NB4 (cell line): ENCODE data around the gene AKR1B1.

Experiments used
- DNase-seq: peaks from one replicate; pipeline ENCODE4 v3.0.0; 2010; ENCODE audit warnings: low read depth
- H3K4me3 ChIP-seq: one replicate; pipeline ENCODE4 v1.5.1; 2011; ENCODE audit warnings: mild to moderate bottlenecking, low read depth, low read length, moderate library complexity
- CTCF ChIP-seq: IDR thresholded peaks from one replicate; pipeline ENCODE4 v1.5.1; 2012; ENCODE audit warnings: low read depth, low read length
- MYC ChIP-seq: IDR thresholded peaks from 2 replicates; pipeline ENCODE4 v1.6.1; 2011; ENCODE audit warnings: low read depth, low read length
- POLR2A ChIP-seq: IDR thresholded peaks from 2 replicates; pipeline ENCODE4 v1.6.1; 2011; ENCODE audit warnings: mild to moderate bottlenecking; ENCODE audit not compliant: insufficient read length; ENCODE audit errors: extremely low read depth
- TF ChIP-seq, protein P1 (sequence below): IDR thresholded peaks from 2 replicates; pipeline ENCODE4 v1.6.1; 2011; ENCODE audit warnings: low read depth, low read length

The AKR1B1 gene

DNA sequence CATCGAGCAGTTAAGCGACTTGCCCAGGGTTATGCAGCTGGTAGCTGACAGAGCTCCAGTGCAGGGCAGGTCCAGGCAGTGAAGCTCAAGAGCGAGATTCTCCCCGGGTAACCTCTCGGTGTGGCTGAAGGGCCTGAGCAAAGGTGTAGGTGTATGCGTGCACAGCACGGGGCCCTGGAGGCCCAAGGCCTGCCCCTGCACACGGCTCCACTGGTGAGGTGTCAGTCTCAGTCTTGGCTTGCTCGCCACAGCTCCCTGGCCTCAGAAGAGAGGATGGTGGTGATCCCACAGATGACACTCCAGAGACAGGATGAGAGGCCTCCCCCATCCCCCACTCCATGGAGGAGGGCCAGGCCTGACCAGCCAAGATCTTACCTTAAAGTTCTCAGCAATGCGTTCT lies 12.0 kb downstream of the AKR1B1 start:
- DNase-seq, result no peak
- TF ChIP-seq CTCF (no peak), POLR2A (no peak), MYC (no peak)
- TF ChIP-seq, protein P1, sequence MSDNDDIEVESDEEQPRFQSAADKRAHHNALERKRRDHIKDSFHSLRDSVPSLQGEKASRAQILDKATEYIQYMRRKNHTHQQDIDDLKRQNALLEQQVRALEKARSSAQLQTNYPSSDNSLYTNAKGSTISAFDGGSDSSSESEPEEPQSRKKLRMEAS, result no peak
- H3K4me3 ChIP-seq, result no peak overlapping the region

GRCh38 chr7:134446446-134446845 lies 12.5 kb downstream of the AKR1B1 start:
- no peak for DNase-seq
- no peak overlapping the region for H3K4me3 ChIP-seq
- no peak for TF ChIP-seq CTCF
- TF ChIP-seq MYC, result no peak
- no peak for TF ChIP-seq POLR2A
- TF ChIP-seq, protein P1, result no peak

DNA sequence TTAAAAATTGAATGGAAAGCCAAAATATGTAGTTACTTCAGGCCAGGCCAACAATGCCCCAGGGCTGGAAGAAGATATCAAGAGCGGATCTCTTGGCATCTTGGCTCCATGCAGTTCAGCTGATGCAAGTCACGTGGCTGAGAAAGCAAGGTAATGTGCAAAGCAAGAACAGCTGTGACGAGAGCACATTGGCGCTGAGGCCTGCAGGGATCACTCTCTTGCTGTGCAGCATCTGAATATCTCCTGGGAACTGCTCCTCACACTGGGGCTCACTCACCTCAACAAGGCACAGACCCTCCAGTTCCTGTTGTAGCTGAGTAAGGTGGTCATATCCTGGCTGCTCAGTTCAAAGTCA lies 14.0 kb downstream of the AKR1B1 start:
- no peak for DNase-seq
- TF ChIP-seq, protein P1, result no peak
- TF ChIP-seq CTCF (no peak), POLR2A (no peak), MYC (no peak)
- no peak overlapping the region for H3K4me3 ChIP-seq

GRCh38 chr7:134444198-134444960 lies 14.5 kb downstream of the AKR1B1 start:
- DNase-seq, result no peak
- H3K4me3 ChIP-seq, result no peak overlapping the region
- TF ChIP-seq POLR2A (no peak), CTCF (no peak), MYC (no peak)
- TF ChIP-seq, protein P1, result no peak

DNA sequence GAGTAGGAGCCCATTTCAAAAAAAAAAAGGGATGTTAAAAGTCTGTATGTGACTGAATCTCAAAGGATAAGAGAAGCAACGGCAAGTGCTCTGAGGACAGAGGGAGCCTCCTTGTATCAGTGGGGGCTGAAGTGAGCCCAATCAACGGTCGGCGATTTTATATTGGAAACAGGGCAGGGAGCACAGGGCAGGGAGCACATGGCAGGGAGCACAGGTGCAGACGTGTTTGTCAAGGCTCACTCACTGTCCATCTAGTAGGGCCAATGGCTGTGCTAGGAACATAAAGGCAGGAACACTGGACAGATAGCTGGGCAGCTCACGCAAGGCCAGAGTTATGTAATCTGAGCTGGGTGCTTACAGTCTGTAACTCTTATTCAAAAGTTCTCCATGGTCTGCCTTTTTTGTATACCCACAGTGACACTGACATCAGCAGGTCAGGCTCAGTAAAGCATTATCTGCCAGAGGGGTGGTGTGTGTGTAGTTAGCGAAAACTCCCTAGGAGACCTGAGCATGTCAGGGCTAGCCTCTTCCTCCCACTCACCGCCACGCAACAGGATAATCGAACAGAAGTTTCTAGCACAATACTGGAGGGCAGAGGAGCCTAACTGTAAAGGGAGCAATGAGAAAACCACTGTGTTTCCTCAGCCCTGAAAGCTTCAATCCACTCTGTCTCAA lies 15.4 kb downstream of the AKR1B1 start:
- no peak overlapping the region for H3K4me3 ChIP-seq
- no peak for DNase-seq
- TF ChIP-seq POLR2A, result no peak
- TF ChIP-seq CTCF, result no peak
- TF ChIP-seq, protein P1, result no peak
- no peak for TF ChIP-seq MYC
